Kidney tubule cell (primary cell): Measurements from ENCODE around the gene ADAMTS4.

Experiments
- DNase-seq: peaks from one replicate; pipeline ENCODE4 v3.0.0-alpha.2; 2018; ENCODE audit warnings: low spot score

ADAMTS4 gene

GRCh38 chr1:161219078-161219892 lies 20.4 kb upstream of the ADAMTS4 start:
- no peak for DNase-seq

GRCh38 chr1:161218301-161219077 lies 19.6 kb upstream of the ADAMTS4 start:
- no peak for DNase-seq

- no peak for DNase-seq
Observed at GRCh38 chr1:161217831-161218230, 19.0 kb upstream of the ADAMTS4 start.

- peak; percentile 77 for DNase-seq
Observed at GRCh38 chr1:161216945-161217712, 18.3 kb upstream of the ADAMTS4 start.

DNA sequence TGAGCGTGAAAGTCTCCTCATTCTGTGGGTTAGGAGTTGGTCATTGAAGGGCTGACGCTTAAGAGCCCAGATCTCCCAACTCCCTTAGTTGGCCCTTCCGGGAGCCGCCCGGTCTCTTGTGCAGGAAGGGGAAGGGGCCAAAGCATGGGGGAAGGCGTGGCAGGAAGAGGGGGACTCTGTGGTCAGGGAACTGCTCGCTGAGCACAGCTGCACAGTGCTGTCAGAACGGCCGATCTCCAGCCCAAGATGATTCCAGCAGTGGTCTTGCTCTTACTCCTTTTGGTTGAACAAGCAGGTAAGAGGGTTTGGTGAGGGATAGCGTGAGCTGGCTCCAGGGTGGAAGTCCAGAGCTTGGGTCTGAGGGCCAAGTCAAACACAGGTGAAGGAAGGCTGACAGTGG lies 16.2 kb upstream of the ADAMTS4 start, which contains the start of gene FCER1G:
Gene FCER1G (plus strand): TSS at position 220 of the 400 bp plus-strand sequence. CDS start 27 bp downstream, at position 247.
- no peak for DNase-seq

GRCh38 chr1:161214369-161214768 lies 15.5 kb upstream of the ADAMTS4 start:
- DNase-seq = no peak

DNA sequence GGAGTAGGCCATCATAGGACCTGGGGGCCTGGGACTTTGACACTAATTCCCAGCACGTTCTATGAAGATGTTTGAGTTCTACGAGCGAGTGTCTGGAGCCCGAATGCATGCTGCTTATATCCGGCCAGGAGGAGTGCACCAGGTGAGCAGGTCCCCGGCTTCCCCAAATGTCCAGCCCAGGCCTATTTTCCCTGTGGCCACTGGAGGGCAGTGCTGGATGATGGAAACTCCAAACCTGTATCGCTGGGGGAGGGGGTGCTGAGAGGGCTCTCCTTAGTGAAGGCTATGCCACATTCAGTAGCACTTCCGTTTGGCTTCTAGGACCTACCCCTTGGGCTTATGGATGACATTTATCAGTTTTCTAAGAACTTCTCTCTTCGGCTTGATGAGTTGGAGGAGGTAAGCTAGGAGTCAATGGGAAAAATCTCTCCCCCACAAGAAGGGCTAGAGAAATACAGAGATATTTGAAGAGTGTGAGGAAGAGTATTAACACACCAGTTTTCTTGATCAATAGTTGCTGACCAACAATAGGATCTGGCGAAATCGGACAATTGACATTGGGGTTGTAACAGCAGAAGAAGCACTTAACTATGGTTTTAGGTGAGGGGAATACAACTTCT lies 11.0 kb upstream of the ADAMTS4 start:
- DNase-seq = peak; percentile 77

- no peak for DNase-seq
Observed at GRCh38 chr1:161207173-161207572, 8.3 kb upstream of the ADAMTS4 start.

DNA sequence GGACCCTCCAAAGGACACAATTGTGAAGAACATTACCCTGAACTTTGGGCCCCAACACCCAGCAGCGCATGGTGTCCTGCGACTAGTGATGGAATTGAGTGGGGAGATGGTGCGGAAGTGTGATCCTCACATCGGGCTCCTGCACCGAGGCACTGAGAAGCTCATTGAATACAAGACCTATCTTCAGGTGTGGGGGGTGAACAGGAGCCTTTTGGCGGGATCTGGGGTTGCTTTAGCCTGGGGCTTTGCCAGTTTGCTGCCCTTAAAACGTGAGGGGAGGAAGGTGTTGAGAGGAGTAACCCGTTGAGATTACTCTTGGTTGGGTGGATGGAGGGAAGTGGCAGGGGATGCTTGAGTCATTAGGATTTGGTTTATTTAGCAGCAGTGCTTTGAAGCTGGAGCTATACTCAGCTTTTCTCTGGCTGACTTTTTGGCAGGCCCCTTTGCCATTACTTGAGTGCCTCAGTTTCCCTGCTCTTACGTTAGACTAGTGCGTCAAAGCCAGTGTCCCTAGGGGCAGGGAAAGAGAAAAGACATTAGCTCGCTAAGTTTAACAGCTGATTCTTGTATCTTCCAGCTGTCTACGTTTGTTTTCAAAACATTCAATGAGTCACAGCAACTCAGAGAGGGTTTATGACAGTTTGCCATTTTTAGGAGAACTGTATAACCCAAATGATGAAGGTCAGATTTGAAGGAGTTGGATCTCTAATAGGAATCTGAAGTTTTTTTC lies 7.7 kb upstream of the ADAMTS4 start:
- no peak for DNase-seq

- DNase-seq = peak; percentile 99
Observed at GRCh38 chr1:161201836-161202712, 3.2 kb upstream of the ADAMTS4 start, which contains the start of gene NDUFS2. Gene NDUFS2, plus strand, starts transcription at chr1:161202367. Its CDS starts 19 bp downstream, at chr1:161202386.

- no peak for DNase-seq
Observed at GRCh38 chr1:161200992-161201835, 2.4 kb upstream of the ADAMTS4 start.

GRCh38 chr1:161200421-161200991 lies 1.7 kb upstream of the ADAMTS4 start:
- no peak for DNase-seq

DNA sequence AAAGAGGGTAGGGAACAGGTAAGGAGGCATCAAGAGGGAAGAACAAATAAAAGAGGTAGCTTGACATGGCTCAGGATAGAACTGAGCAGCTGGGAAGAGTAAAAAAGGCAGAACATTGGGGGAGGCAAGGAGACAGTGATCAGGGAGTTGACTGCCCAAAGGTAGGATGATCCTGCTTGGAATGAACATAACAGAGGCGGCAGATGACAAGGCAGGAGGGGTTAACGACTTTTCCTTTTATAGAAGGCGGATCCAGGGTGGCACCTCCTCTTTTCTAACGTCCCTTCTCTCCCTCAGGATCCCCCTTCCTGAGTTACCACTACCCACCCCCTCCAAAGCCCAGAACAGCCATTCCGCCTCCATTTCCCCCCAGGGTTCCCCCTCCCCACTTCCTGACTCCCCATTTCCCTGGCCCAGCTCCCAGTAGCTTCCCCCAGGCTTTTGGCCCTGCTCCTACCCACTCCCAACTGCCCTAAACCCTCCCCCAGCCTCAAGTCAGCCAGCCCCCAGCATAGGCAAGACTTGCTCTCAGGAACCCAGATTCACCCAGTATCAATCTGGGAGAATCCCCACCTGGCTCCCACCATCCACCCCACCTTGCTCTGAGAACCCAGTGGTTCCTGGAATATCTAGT lies 769 bp upstream of the ADAMTS4 start:
- DNase-seq = no peak

GRCh38 chr1:161198194-161198896 lies 509 bp downstream of the ADAMTS4 start:
- DNase-seq = no peak

- DNase-seq = no peak
Observed at GRCh38 chr1:161197560-161198193, 1.2 kb downstream of the ADAMTS4 start.

DNA sequence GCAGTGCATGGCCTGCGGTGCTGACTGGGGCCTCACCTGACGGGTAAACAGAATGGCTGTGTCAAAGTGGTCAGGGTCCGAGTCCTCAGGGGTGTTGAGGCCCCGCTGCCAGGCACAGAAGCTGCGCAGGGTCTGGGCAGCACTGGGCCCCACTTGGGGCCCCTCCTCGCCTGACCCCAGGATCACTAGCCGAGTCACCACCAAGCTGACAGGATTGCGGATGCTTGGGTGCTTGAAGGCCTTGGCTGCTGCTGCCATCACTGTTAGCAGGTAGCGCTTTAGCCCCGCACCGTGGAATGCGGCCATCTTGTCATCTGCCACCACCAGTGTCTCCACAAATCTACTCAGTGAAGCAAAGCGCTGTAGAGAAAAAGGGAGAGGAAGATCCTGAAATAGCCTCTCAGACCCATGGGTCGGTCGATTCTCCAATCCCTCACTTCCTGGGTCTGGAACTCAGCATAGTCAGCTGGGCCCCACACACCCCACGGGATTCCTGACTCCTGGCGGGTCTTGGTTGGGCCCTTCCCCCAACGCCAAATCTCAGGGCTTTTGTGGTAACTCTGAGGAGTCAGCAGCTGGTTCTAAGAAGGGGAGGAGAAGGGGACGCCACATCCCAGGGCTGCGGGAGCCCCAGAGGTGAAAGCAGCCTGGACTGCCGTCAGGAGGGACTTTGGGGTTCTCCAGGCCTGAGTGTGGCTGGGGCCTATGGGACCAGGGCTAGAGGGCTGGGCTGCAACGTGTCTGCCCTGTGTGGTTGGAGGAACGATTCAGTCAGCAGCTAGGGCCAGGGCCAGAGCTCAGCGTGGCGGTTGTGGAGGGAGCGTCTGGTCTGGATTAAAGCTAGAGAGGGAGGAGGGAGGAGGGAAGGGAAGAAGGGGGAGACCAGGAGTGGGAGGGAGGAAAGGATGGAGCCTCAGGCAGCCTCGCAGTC lies 2.1 kb downstream of the ADAMTS4 start:
- no peak for DNase-seq
